Fibroblast of lung (primary cell): ENCODE results near the gene GREB1. TPM values are rescaled to one million over a fixed set of nuclear protein-coding genes. Genes with fewer than 3 reads are reported as not detected.

Source experiments
- DNase-seq, 2 donors: peaks; one replicate each; pipeline versions ENCODE4 v3.0.0 to v3.0.0-alpha.2; 2010; ENCODE audit warnings: low read depth in 2 of 2
- H2AFZ ChIP-seq: 2 replicates; pipeline ENCODE4 v1.5.1; 2012; ENCODE audit warnings: low read length, control low read depth, inconsistent platforms
- H3K27ac ChIP-seq: 2 replicates; pipeline ENCODE4 v1.5.1; 2011; ENCODE audit warnings: low read length, control low read depth; ENCODE audit not compliant: insufficient read depth
- H3K27me3 ChIP-seq: 2 replicates; pipeline ENCODE4 v1.5.1; 2011; ENCODE audit warnings: mild to moderate bottlenecking, low read length; ENCODE audit not compliant: control insufficient read depth, insufficient read depth
- H3K36me3 ChIP-seq: 2 replicates; pipeline ENCODE4 v1.5.1; 2011; ENCODE audit warnings: low read length; ENCODE audit not compliant: control insufficient read depth, insufficient read depth
- H3K4me1 ChIP-seq: 2 replicates; pipeline ENCODE4 v1.5.1; 2011; ENCODE audit warnings: low read length; ENCODE audit not compliant: control insufficient read depth, insufficient read depth; ENCODE audit errors: extremely low read depth
- H3K4me2 ChIP-seq: 2 replicates; pipeline ENCODE4 v1.5.1; 2011; ENCODE audit warnings: low read length, control low read depth; ENCODE audit not compliant: insufficient read depth; ENCODE audit errors: extremely low read depth
- H3K4me3 ChIP-seq, 4 experiments: fragments of 200-600 bp in 1 of 4; sonication (generic) in 1 of 4; replicated peaks in 1 of 4; 2 replicates each; pipeline ENCODE4 v1.5.1; 2011 to 2016; ENCODE audit warnings: low read length in 4 of 4, low read depth in 3 of 4, mild to moderate bottlenecking in 3 of 4, control low read depth in 2 of 4, inconsistent platforms in 1 of 4, mixed read lengths in 1 of 4; ENCODE audit not compliant: insufficient read depth in 1 of 4; ENCODE audit errors: control extremely low read depth in 1 of 4
- H3K79me2 ChIP-seq: 2 replicates; pipeline ENCODE4 v1.5.1; 2012; ENCODE audit warnings: mild to moderate bottlenecking, low read length, inconsistent platforms; ENCODE audit not compliant: control insufficient read depth, insufficient read depth
- H3K9ac ChIP-seq: 2 replicates; pipeline ENCODE4 v1.5.1; 2011; ENCODE audit warnings: mild to moderate bottlenecking, low read length, control low read depth; ENCODE audit not compliant: insufficient read depth
- H3K9me3 ChIP-seq: 2 replicates; pipeline ENCODE4 v1.5.1; 2012; ENCODE audit warnings: low read depth, low read length; ENCODE audit not compliant: control insufficient read depth, insufficient read depth
- H4K20me1 ChIP-seq: 2 replicates; pipeline ENCODE4 v1.5.1; 2011; ENCODE audit warnings: low read length; ENCODE audit not compliant: control insufficient read depth, insufficient read depth; ENCODE audit errors: extremely low read depth
- CTCF ChIP-seq, 2 donors: IDR thresholded peaks in 1 of 2; conservative IDR thresholded peaks in 1 of 2; 1 replicate in 1 of 2; 2 replicates in 1 of 2; pipeline ENCODE4 v1.5.1; 2011 to 2012; ENCODE audit warnings: low read length in 2 of 2, control low read depth in 1 of 2, inconsistent platforms in 1 of 2, low read depth in 1 of 2, mild to moderate bottlenecking in 1 of 2
- EZH2 ChIP-seq: IDR thresholded peaks from 2 replicates; pipeline ENCODE4 v1.5.1; 2012; ENCODE audit warnings: low read length, control low read depth, mild to moderate bottlenecking; ENCODE audit errors: missing control alignments
- polyA plus RNA-seq, 2 donors: library from polyadenylated mRNA; depleted of rRNA in 1 of 2; stranded (reverse) in 1 of 2; unstranded in 1 of 2; fragments of >200 nt; gene quantifications; 2 replicates each; pipeline ENCODE4 v1.2.1, GENCODE V29; 2011 to 2012; ENCODE audit warnings: missing spikeins in 1 of 2
- total RNA-seq: library from RNA; depleted of rRNA; stranded (reverse); fragments of >200 nt; gene quantifications from 2 replicates; pipeline ENCODE4 v1.2.1, GENCODE V29; 2014

Gene GREB1
- total and polyA plus RNA-seq, 2 donors (not counting 1 experiment from before 2014, with no cell fraction given), result 0.06 to 2.0 TPM

DNA sequence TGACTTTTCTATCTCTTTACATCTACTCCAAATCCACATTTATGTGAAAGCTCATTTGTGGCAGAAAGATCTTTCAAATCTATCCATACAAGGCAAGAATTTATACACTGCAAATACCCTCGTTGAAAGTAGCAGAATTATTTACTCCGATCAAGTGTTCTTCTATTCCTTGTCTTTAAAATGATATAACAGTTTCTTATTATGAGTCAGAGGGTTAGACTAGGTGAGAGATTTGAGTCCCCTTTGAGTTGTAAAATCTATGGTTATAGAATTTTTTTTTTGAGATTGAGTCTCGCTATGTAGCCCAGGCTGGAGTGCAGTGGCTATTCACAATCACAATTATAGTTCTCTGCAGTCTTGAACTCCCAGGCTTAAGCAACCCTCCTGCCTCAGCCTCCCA lies 5.6 kb upstream of the GREB1 start:
- Histone ChIP-seq H2AFZ (no peak overlapping the region), H3K9ac (no peak overlapping the region), H3K4me3 (no peak overlapping the region), H4K20me1 (no peaks in the 10 kb centered on the region), H3K79me2 (no peaks in the 10 kb centered on the region), H3K36me3 (no peaks in the 10 kb centered on the region), H3K4me2 (no peak overlapping the region), H3K27ac (no peak overlapping the region), H3K27me3 (peaks cover 3% of the 10 kb centered on the region), H3K9me3 (no peaks in the 10 kb centered on the region), H3K4me1 (no peaks in the 10 kb centered on the region)
- DNase-seq, result no peak
- TF ChIP-seq EZH2, result no peak
- no peak for TF ChIP-seq CTCF (conservative IDR thresholded peaks at IDR 0.05 in 1 of 2, IDR thresholded peaks at IDR 0.05 in 1 of 2; ENCODE audit: low read depth in 1 of 2, low read length in 2 of 2)

- no peak overlapping the region for H3K9ac ChIP-seq
- H3K79me2 ChIP-seq, result no peaks in the 10 kb centered on the region
- no peak for TF ChIP-seq EZH2
- no peak for TF ChIP-seq CTCF (conservative IDR thresholded peaks at IDR 0.05 in 1 of 2, IDR thresholded peaks at IDR 0.05 in 1 of 2; ENCODE audit: low read depth in 1 of 2, low read length in 2 of 2)
- DNase-seq, result no peak
- H3K9me3 ChIP-seq, result no peaks in the 10 kb centered on the region
- peaks cover 5% of the 10 kb centered on the region for H3K27me3 ChIP-seq
- H3K36me3 ChIP-seq, result no peaks in the 10 kb centered on the region
- H3K27ac ChIP-seq, result no peak overlapping the region
- H4K20me1 ChIP-seq, result no peaks in the 10 kb centered on the region
- H3K4me1 ChIP-seq, result no peaks in the 10 kb centered on the region
- H3K4me2 ChIP-seq, result no peak overlapping the region
- no peak overlapping the region for H2AFZ ChIP-seq
- H3K4me3 ChIP-seq, result no peak overlapping the region
Measured at GRCh38 chr2:11530864-11531465, 2.9 kb upstream of the GREB1 start.

GRCh38 chr2:11532416-11533055 lies 1.3 kb upstream of the GREB1 start:
- no peaks in the 10 kb centered on the region for H3K36me3 ChIP-seq
- no peak overlapping the region for H3K4me2 ChIP-seq
- peak; percentile 48 to 77 for DNase-seq
- H4K20me1 ChIP-seq, result no peaks in the 10 kb centered on the region
- H3K9ac ChIP-seq, result no peak overlapping the region
- peaks cover 5% of the 10 kb centered on the region for H3K27me3 ChIP-seq
- no peaks in the 10 kb centered on the region for H3K4me1 ChIP-seq
- H2AFZ ChIP-seq, result no peak overlapping the region
- no peak overlapping the region for H3K4me3 ChIP-seq
- H3K9me3 ChIP-seq, result no peaks in the 10 kb centered on the region
- TF ChIP-seq CTCF (conservative IDR thresholded peaks at IDR 0.05 in 1 of 2, IDR thresholded peaks at IDR 0.05 in 1 of 2; ENCODE audit: low read depth in 1 of 2, low read length in 2 of 2) (no peak), EZH2 (no peak)
- no peak overlapping the region for H3K27ac ChIP-seq
- H3K79me2 ChIP-seq, result no peaks in the 10 kb centered on the region
